Caco-2 (cell line): Measurements from ENCODE around the gene ACKR2. TPM values are rescaled to one million over a fixed set of nuclear protein-coding genes. Genes with fewer than 3 reads are reported as not detected.

ENCODE experiments used
- BruUV-seq: library from RNA; stranded (reverse); fragments of 400-500 nt; replicated peaks from 2 replicates; lab custom pipeline; 2021; lab: Mats Ljungman, UMichigan
- CTCF ChIA-PET: fragments of 300-600 bp; sonication (Branson Sonifier 250); formaldehyde crosslinking; loops from one replicate; lab custom pipeline; 2022; ENCODE audit warnings: antibody characterized with exemption; lab: Charles Lee
- POLR2A ChIA-PET: fragments of 300-600 bp; sonication (Branson Sonifier 250); formaldehyde crosslinking; loops from one replicate; lab custom pipeline; 2022; ENCODE audit warnings: antibody characterized with exemption; lab: Charles Lee
- DNase-seq, 2 experiments: peaks; one replicate each; pipeline versions ENCODE4 v3.0.0 to v3.0.0-alpha.2; 2020 to 2022
- H3K27me3 ChIP-seq: replicated peaks from 2 replicates; pipeline ENCODE4 v1.6.0; 2011; ENCODE audit warnings: low read length; ENCODE audit not compliant: control insufficient read depth, insufficient read depth
- H3K36me3 ChIP-seq: 2 replicates; pipeline ENCODE4 v1.5.1; 2011; ENCODE audit warnings: low read length; ENCODE audit not compliant: control insufficient read depth, insufficient read depth
- H3K4me1 ChIP-seq: fragments of 250-450 bp; sonication (Bioruptor Pico); 2 replicates; pipeline ENCODE4 v1.5.1; 2020; ENCODE audit warnings: mild to moderate bottlenecking
- H3K4me3 ChIP-seq: 2 replicates; pipeline ENCODE4 v1.5.1; 2011; ENCODE audit warnings: low read depth, mild to moderate bottlenecking, control low read depth, low read length
- H3K9me3 ChIP-seq: fragments of 250-450 bp; sonication (Bioruptor Pico); 2 replicates; pipeline ENCODE4 v1.5.1; 2020; ENCODE audit warnings: mild to moderate bottlenecking, moderate library complexity
- H3K27ac Mint-ChIP-seq: one replicate; pipeline ENCODE4 v1.8.0; 2022; ENCODE audit warnings: mixed read lengths; ENCODE audit not compliant: unreplicated experiment
- H3K27me3 Mint-ChIP-seq: one replicate; pipeline ENCODE4 v1.8.0; 2022; ENCODE audit warnings: mixed read lengths; ENCODE audit not compliant: insufficient read depth, unreplicated experiment
- H3K36me3 Mint-ChIP-seq: one replicate; pipeline ENCODE4 v1.8.0; 2022; ENCODE audit warnings: mild to moderate bottlenecking, mixed read lengths; ENCODE audit not compliant: insufficient read depth, unreplicated experiment
- H3K4me1 Mint-ChIP-seq: one replicate; pipeline ENCODE4 v1.8.0; 2022; ENCODE audit warnings: low read depth, mixed read lengths; ENCODE audit not compliant: unreplicated experiment
- H3K4me3 Mint-ChIP-seq: one replicate; pipeline ENCODE4 v1.8.0; 2022; ENCODE audit warnings: mild to moderate bottlenecking, moderate library complexity, mixed read lengths; ENCODE audit not compliant: unreplicated experiment
- H3K9me3 Mint-ChIP-seq: one replicate; pipeline ENCODE4 v1.8.0; 2022; ENCODE audit warnings: mixed read lengths; ENCODE audit not compliant: unreplicated experiment
- CTCF ChIP-seq, 2 experiments: fragments of 200-600 bp in 1 of 2; IDR thresholded peaks; 1 replicate in 1 of 2; 2 replicates in 1 of 2; pipeline versions ENCODE4 v1.5.1 to v1.8.0; 2011 to 2022; ENCODE audit warnings: antibody characterized with exemption in 1 of 2, control low read depth in 1 of 2, inconsistent platforms in 1 of 2, low read depth in 1 of 2, low read length in 1 of 2, mild to moderate bottlenecking in 1 of 2, moderate library complexity in 1 of 2; ENCODE audit not compliant: insufficient read depth in 1 of 2, severe bottlenecking in 1 of 2, unreplicated experiment in 1 of 2
- intact Hi-C: fragments of 100-400 bp; cut with micrococcal nuclease; formaldehyde crosslinking; loops from one replicate; pipeline ENCODE4 v1.10.0; 2022; ENCODE audit not compliant: unreplicated experiment
- total RNA-seq: library from RNA; stranded (reverse); gene quantifications from 2 replicates; pipeline ENCODE4 v1.2.3, GENCODE V29; 2022

The ACKR2 gene
- total RNA-seq, 1 experiment from 2014 or later: 3.5 TPM

DNA sequence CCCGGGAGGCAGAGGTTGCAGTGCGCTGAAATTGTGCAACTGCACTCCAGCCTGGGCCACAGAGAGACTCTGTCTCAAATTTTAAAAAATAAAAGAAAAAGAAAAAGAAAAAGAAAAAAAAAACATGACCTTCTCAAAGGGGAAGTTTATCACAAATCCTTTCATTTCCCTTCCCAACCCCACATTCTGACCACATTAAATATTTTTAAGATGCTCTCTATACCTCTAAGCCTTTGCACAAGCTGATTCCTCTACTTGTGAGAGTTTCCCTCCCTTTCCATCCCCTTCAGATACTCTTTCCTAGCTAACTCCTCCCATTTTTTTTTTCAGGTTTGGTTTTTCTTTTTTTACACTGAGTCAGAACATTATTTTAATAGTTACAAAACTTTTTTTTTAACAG is 9.0 kb upstream of the ACKR2 start:
- Mint-ChIP-seq H3K27ac (no peak overlapping the region), H3K4me3 (no peak overlapping the region), H3K36me3 (peaks cover 35% of the 10 kb centered on the region), H3K4me1 (peaks cover under 1% of the 10 kb centered on the region), H3K9me3 (no peaks in the 10 kb centered on the region), H3K27me3 (no peaks in the 10 kb centered on the region)
- Histone ChIP-seq H3K4me3 (no peak overlapping the region), H3K36me3 (no peaks in the 10 kb centered on the region; the same call in 1 of the 2 replicates), H3K9me3 (peaks cover 6% of the 10 kb centered on the region; the same call in 1 of the 2 replicates), H3K4me1 (peaks cover 10% of the 10 kb centered on the region; the same call in 1 of the 2 replicates), H3K27me3 (no peaks in the 10 kb centered on the region)
- CTCF ChIA-PET: no interaction called here
- POLR2A ChIA-PET: no interaction called here
- BruUV-seq: no TSS peak
- intact Hi-C loops: no loop called here
- DNase-seq: no peak
- no peak for TF ChIP-seq CTCF (IDR thresholded peaks at IDR 0.05; ENCODE audit: insufficient read depth in 1 of 2, low read depth in 1 of 2, low read length in 1 of 2, severe bottlenecking in 1 of 2, unreplicated experiment in 1 of 2)

DNA sequence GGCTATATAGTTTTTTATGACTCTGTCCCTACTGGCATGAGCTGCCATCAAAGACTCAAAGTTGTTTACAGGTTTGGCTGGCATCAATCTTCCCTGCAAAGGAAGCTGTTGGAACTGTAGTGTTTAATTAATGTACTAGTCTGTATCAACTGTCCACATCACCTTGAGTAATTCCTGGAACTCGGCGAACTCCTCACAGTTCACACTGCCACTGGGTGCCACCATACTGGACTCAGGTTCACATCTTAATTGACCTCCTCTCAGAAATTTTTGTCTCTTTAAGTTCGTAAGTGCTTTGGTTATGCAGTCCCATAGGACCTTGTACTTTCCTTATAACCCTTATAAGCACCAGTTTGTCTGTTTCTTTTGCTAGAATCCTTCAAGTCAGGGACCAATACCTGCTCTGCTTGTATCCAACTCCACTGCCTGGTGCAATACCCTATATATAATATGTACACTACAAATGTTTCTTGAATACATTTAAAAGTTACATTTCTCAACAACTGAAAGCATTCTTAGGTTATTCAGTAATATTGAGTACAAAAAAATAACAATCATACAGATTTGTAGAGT is 8.1 kb upstream of the ACKR2 start:
- no peak for TF ChIP-seq CTCF (IDR thresholded peaks at IDR 0.05; ENCODE audit: insufficient read depth in 1 of 2, low read depth in 1 of 2, low read length in 1 of 2, severe bottlenecking in 1 of 2, unreplicated experiment in 1 of 2)
- H3K36me3 ChIP-seq: no peaks in the 10 kb centered on the region; the same call in 1 of the 2 replicates
- peaks cover 32% of the 10 kb centered on the region for H3K36me3 Mint-ChIP-seq
- H3K4me1 ChIP-seq: peaks cover 15% of the 10 kb centered on the region
- peaks cover 6% of the 10 kb centered on the region; the same call in 1 of the 2 replicates for H3K9me3 ChIP-seq
- no peak overlapping the region for H3K4me3 ChIP-seq
- H3K27ac Mint-ChIP-seq: no peak overlapping the region
- BruUV-seq: no TSS peak
- H3K27me3 ChIP-seq: no peaks in the 10 kb centered on the region
- H3K4me3 Mint-ChIP-seq: no peak overlapping the region
- intact Hi-C loops: no loop called here
- no peak for DNase-seq
- H3K4me1 Mint-ChIP-seq: peaks cover 9% of the 10 kb centered on the region
- ChIA-PET CTCF (no interaction called here), POLR2A (interaction anchor here (0.6 kb wide), 2 partner anchors 28 to 247 kb away, joined by 3 read pairs; partner anchors contain the start of gene CCDC13)
- H3K27me3 Mint-ChIP-seq: no peaks in the 10 kb centered on the region
- H3K9me3 Mint-ChIP-seq: no peaks in the 10 kb centered on the region

- ChIA-PET CTCF (no interaction called here), POLR2A (interaction anchor here (0.6 kb wide), 1 partner anchor 248 kb away, joined by 3 read pairs; no protein-coding TSS in a partner anchor)
- Mint-ChIP-seq H3K4me3 (no peak overlapping the region), H3K4me1 (peaks cover 11% of the 10 kb centered on the region), H3K9me3 (no peaks in the 10 kb centered on the region), H3K27ac (no peak overlapping the region), H3K36me3 (peaks cover 26% of the 10 kb centered on the region), H3K27me3 (no peaks in the 10 kb centered on the region)
- Histone ChIP-seq H3K27me3 (no peaks in the 10 kb centered on the region), H3K4me1 (peaks cover 15% of the 10 kb centered on the region), H3K9me3 (peaks cover 6% of the 10 kb centered on the region; the same call in 1 of the 2 replicates), H3K4me3 (no peak overlapping the region), H3K36me3 (no peaks in the 10 kb centered on the region; the same call in 1 of the 2 replicates)
- no peak for TF ChIP-seq CTCF (IDR thresholded peaks at IDR 0.05; ENCODE audit: insufficient read depth in 1 of 2, low read depth in 1 of 2, low read length in 1 of 2, severe bottlenecking in 1 of 2, unreplicated experiment in 1 of 2)
- BruUV-seq: no TSS peak
- intact Hi-C loops: no loop called here
- no peak for DNase-seq
Observed at GRCh38 chr3:42801784-42802183, 7.5 kb upstream of the ACKR2 start.
